OCI-LY3 (cell line): Measurements from ENCODE around the gene TTC23.

ENCODE experiments used
- H2AFZ ChIP-seq: fragments of 200-600, 300-600 bp; shearing (Covaris generic); 2 replicates; pipeline ENCODE4 v1.6.0; 2014; ENCODE audit warnings: antibody characterized with exemption, low read depth, low read length
- H3K27ac ChIP-seq: fragments of 200-600, 300-600 bp; sonication (generic); 2 replicates; pipeline ENCODE4 v1.5.1; 2014; ENCODE audit warnings: mild to moderate bottlenecking, low read length, moderate library complexity, mixed read lengths
- H3K27me3 ChIP-seq: fragments of 200-600, 300-600 bp; sonication (generic); 2 replicates; pipeline ENCODE4 v1.6.1; 2014; ENCODE audit warnings: low read depth, low read length, mixed read lengths
- H3K36me3 ChIP-seq: fragments of 200-600, 300-600 bp; sonication (generic); replicated peaks from 2 replicates; pipeline ENCODE3; 2014; ENCODE audit warnings: low read depth, low read length, mixed read lengths
- H3K4me1 ChIP-seq: fragments of 300-600, 200-600 bp; sonication (generic); 2 replicates; pipeline ENCODE4 v1.6.1; 2014; ENCODE audit warnings: low read length, mixed read lengths
- H3K4me2 ChIP-seq: fragments of 200-600, 300-600 bp; sonication (generic); 2 replicates; pipeline ENCODE4 v1.6.1; 2014; ENCODE audit warnings: low read length, mixed read lengths
- H3K4me3 ChIP-seq: fragments of 300-600, 200-600 bp; sonication (generic); 2 replicates; pipeline ENCODE4 v1.5.1; 2014; ENCODE audit warnings: antibody characterized with exemption, mild to moderate bottlenecking, low read length, moderate library complexity
- H3K79me2 ChIP-seq: fragments of 300-600, 200-600 bp; shearing (Covaris generic); 2 replicates; pipeline ENCODE4 v1.6.1; 2014; ENCODE audit warnings: mild to moderate bottlenecking, low read length, mixed read lengths
- H3K9ac ChIP-seq: fragments of 300-600, 200-600 bp; shearing (Covaris generic); 2 replicates; pipeline ENCODE4 v1.6.0; 2014; ENCODE audit warnings: mild to moderate bottlenecking, low read length, moderate library complexity
- H3K9me3 ChIP-seq: fragments of 200-600, 300-600 bp; shearing (Covaris generic); 2 replicates; pipeline ENCODE4 v1.6.1; 2014; ENCODE audit warnings: low read length, mixed read lengths; ENCODE audit not compliant: insufficient read depth
- H4K20me1 ChIP-seq: fragments of 200-600, 300-600 bp; sonication (generic); 2 replicates; pipeline ENCODE4 v1.6.1; 2016; ENCODE audit warnings: low read length, mixed read lengths; ENCODE audit not compliant: insufficient read depth
- CTCF ChIP-seq: fragments of 200-600, 300-600 bp; sonication (generic); IDR thresholded peaks from 2 replicates; pipeline ENCODE4 v1.5.1; 2014; ENCODE audit warnings: antibody characterized with exemption, low read length, low read depth
- EZH2phosphoT487 ChIP-seq: fragments of 200-600 bp; shearing (Covaris generic); IDR thresholded peaks from 2 replicates; pipeline ENCODE4 v1.6.1; 2018; ENCODE audit warnings: antibody characterized with exemption, mixed run types, low read depth

The TTC23 gene

GRCh38 chr15:99153026-99153535, 96.3 kb downstream of the TTC23 start:
- H3K4me3 ChIP-seq, result no peak overlapping the region
- no peak overlapping the region for H3K9ac ChIP-seq
- no peaks in the 10 kb centered on the region for H3K79me2 ChIP-seq
- H3K36me3 ChIP-seq, result no peaks in the 10 kb centered on the region
- no peaks in the 10 kb centered on the region for H3K9me3 ChIP-seq
- H2AFZ ChIP-seq, result no peak overlapping the region
- H3K4me1 ChIP-seq, result peaks cover 6% of the 10 kb centered on the region; the same call in 1 of the 2 replicates
- no peak overlapping the region for H3K4me2 ChIP-seq
- no peak overlapping the region for H3K27ac ChIP-seq
- H4K20me1 ChIP-seq, result no peaks in the 10 kb centered on the region
- H3K27me3 ChIP-seq, result no peaks in the 10 kb centered on the region
- TF ChIP-seq EZH2phosphoT487 (no peak), CTCF (no peak)

GRCh38 chr15:99151156-99151555, 98.2 kb downstream of the TTC23 start:
- H2AFZ ChIP-seq, result no peak overlapping the region
- no peak overlapping the region for H3K4me3 ChIP-seq
- peaks cover 6% of the 10 kb centered on the region; the same call in 1 of the 2 replicates for H3K4me1 ChIP-seq
- TF ChIP-seq EZH2phosphoT487, result no peak
- no peak for TF ChIP-seq CTCF
- H3K9ac ChIP-seq, result no peak overlapping the region
- H3K4me2 ChIP-seq, result no peak overlapping the region
- no peak overlapping the region for H3K27ac ChIP-seq
- no peaks in the 10 kb centered on the region for H4K20me1 ChIP-seq
- H3K27me3 ChIP-seq, result no peaks in the 10 kb centered on the region
- H3K36me3 ChIP-seq, result no peaks in the 10 kb centered on the region
- H3K9me3 ChIP-seq, result no peaks in the 10 kb centered on the region
- H3K79me2 ChIP-seq, result no peaks in the 10 kb centered on the region

- no peak overlapping the region for H3K9ac ChIP-seq
- TF ChIP-seq EZH2phosphoT487 (no peak), CTCF (no peak)
- no peak overlapping the region for H2AFZ ChIP-seq
- H3K27me3 ChIP-seq, result no peaks in the 10 kb centered on the region
- peaks cover 6% of the 10 kb centered on the region; the same call in 1 of the 2 replicates for H3K4me1 ChIP-seq
- no peaks in the 10 kb centered on the region for H3K36me3 ChIP-seq
- H3K27ac ChIP-seq, result no peak overlapping the region
- H3K79me2 ChIP-seq, result no peaks in the 10 kb centered on the region
- no peak overlapping the region for H3K4me2 ChIP-seq
- H3K4me3 ChIP-seq, result no peak overlapping the region
- H3K9me3 ChIP-seq, result no peaks in the 10 kb centered on the region
- H4K20me1 ChIP-seq, result no peaks in the 10 kb centered on the region
These were observed 100.0 kb downstream of the TTC23 start for GRCh38 chr15:99149366-99149765.

- Histone ChIP-seq H2AFZ (no peak overlapping the region), H3K4me1 (peaks cover 6% of the 10 kb centered on the region; the same call in 1 of the 2 replicates), H3K4me3 (no peak overlapping the region), H3K27ac (no peak overlapping the region), H3K9ac (no peak overlapping the region), H3K36me3 (no peaks in the 10 kb centered on the region), H3K79me2 (no peaks in the 10 kb centered on the region), H3K27me3 (peaks cover 3% of the 10 kb centered on the region; the same call in 1 of the 2 replicates), H3K9me3 (no peaks in the 10 kb centered on the region), H3K4me2 (no peak overlapping the region), H4K20me1 (no peaks in the 10 kb centered on the region)
- TF ChIP-seq CTCF (no peak), EZH2phosphoT487 (no peak)
These were observed 100.5 kb downstream of the TTC23 start for GRCh38 chr15:99148851-99149276.
